Osteoblast (primary cell): ENCODE results near the gene RAB11A. TPM values are rescaled to one million over a fixed set of nuclear protein-coding genes. Genes with fewer than 3 reads are reported as not detected.

Source experiments
- DNase-seq: peaks from one replicate; pipeline ENCODE4 v3.0.0; 2011; ENCODE audit warnings: low spot score, mixed read lengths; ENCODE audit not compliant: insufficient read length; ENCODE audit errors: missing footprints
- H2AFZ ChIP-seq: 2 replicates; pipeline ENCODE4 v1.6.0; 2011; ENCODE audit warnings: mild to moderate bottlenecking, low read length
- H3K27ac ChIP-seq: 2 replicates; pipeline ENCODE4 v1.5.1; 2011; ENCODE audit warnings: mild to moderate bottlenecking, low read depth, low read length, moderate library complexity
- H3K27me3 ChIP-seq: 2 replicates; pipeline ENCODE4 v1.6.0; 2012; ENCODE audit warnings: mild to moderate bottlenecking, control low read depth, inconsistent platforms, low read length, moderate library complexity; ENCODE audit not compliant: insufficient read depth
- H3K36me3 ChIP-seq: 2 replicates; pipeline ENCODE4 v1.5.1; 2011; ENCODE audit warnings: mild to moderate bottlenecking, low read length, control low read depth, moderate library complexity; ENCODE audit not compliant: insufficient read depth
- H3K4me1 ChIP-seq: 2 replicates; pipeline ENCODE4 v1.5.1; 2011; ENCODE audit warnings: mild to moderate bottlenecking, low read length, control low read depth, moderate library complexity; ENCODE audit not compliant: insufficient read depth
- H3K4me2 ChIP-seq: 2 replicates; pipeline ENCODE4 v1.6.0; 2011; ENCODE audit warnings: mild to moderate bottlenecking, low read length; ENCODE audit not compliant: insufficient read depth
- H3K4me3 ChIP-seq: fragments of 200-600 bp; sonication (generic); 3 replicates; pipeline ENCODE4 v1.5.1; 2012; ENCODE audit warnings: mild to moderate bottlenecking, low read length, inconsistent platforms; ENCODE audit not compliant: insufficient read depth
- H3K79me2 ChIP-seq: 2 replicates; pipeline ENCODE4 v1.6.0; 2012; ENCODE audit warnings: mild to moderate bottlenecking, low read length, control low read depth, inconsistent platforms; ENCODE audit not compliant: insufficient read depth
- H3K9me3 ChIP-seq: 2 replicates; pipeline ENCODE4 v1.5.1; 2011; ENCODE audit warnings: low read depth, low read length, control low read depth
- H4K20me1 ChIP-seq: 2 replicates; pipeline ENCODE4 v1.6.0; 2012; ENCODE audit warnings: mild to moderate bottlenecking, low read length, control low read depth; ENCODE audit not compliant: insufficient read depth
- total RNA-seq: library from RNA; depleted of rRNA; stranded (reverse); fragments of >200 nt; gene quantifications from 2 replicates; pipeline ENCODE4 v1.2.3, GENCODE V29; 2012
- TF ChIP-seq, protein P1 (sequence below): IDR thresholded peaks from 2 replicates; pipeline ENCODE4 v1.5.1; 2011; ENCODE audit warnings: mild to moderate bottlenecking, low read depth, low read length, moderate library complexity; ENCODE audit errors: extremely low read depth

RAB11A gene
- total RNA-seq, 1 donor, result 68.0 TPM

DNA sequence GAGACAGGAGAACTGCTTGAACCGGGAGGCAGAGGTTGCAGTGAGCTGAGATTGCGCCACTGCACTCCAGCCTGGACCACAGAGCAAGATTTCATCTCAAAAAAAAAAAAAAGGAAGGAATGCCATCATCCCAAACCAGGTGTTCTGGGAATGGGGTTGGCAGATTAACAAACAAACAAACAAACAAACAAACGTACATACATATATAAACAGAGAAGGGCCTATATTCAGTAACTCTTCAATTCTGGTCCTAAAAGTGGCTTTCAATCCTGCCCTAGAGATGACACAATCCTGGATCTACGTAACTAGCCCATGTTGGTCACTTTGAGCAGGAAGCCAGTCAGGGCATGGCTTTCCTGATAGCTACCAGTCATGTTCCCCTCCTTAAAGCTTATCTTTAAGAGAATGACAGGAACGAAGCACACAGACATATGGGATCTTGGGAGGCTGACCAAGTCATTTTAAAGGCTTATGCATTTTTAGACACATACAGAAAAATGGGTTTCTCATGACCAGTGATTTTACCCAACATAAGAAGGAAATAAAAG, 29.9 kb upstream of the RAB11A start:
- Histone ChIP-seq H3K27ac (no peak overlapping the region), H3K4me1 (peaks cover 12% of the 10 kb centered on the region), H3K79me2 (no peaks in the 10 kb centered on the region), H2AFZ (no peak overlapping the region), H3K4me3 (no peak overlapping the region), H3K27me3 (no peaks in the 10 kb centered on the region), H4K20me1 (no peaks in the 10 kb centered on the region), H3K36me3 (no peaks in the 10 kb centered on the region), H3K4me2 (no peak overlapping the region), H3K9me3 (no peaks in the 10 kb centered on the region)
- TF ChIP-seq, protein P1, sequence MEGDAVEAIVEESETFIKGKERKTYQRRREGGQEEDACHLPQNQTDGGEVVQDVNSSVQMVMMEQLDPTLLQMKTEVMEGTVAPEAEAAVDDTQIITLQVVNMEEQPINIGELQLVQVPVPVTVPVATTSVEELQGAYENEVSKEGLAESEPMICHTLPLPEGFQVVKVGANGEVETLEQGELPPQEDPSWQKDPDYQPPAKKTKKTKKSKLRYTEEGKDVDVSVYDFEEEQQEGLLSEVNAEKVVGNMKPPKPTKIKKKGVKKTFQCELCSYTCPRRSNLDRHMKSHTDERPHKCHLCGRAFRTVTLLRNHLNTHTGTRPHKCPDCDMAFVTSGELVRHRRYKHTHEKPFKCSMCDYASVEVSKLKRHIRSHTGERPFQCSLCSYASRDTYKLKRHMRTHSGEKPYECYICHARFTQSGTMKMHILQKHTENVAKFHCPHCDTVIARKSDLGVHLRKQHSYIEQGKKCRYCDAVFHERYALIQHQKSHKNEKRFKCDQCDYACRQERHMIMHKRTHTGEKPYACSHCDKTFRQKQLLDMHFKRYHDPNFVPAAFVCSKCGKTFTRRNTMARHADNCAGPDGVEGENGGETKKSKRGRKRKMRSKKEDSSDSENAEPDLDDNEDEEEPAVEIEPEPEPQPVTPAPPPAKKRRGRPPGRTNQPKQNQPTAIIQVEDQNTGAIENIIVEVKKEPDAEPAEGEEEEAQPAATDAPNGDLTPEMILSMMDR, result no peak
- no peak for DNase-seq

DNA sequence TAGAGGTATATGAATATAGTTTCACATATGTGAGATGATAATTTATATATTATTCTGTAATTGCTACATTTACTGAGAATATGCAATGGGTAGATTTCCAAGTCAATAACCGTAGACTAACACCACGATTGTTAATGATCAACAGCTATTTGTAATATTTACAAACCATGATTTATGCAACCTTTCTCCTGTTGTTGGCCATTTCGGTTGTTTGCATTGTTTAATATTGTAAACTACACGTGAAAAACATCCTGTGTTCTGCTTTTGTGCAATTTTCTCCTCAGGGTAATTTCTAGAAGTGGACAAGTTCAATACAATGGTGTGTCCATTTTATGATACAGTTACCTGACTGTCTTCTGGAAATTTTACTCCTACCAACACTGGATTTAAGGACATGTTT, 29.3 kb upstream of the RAB11A start:
- H3K4me1 ChIP-seq, result peaks cover 12% of the 10 kb centered on the region
- no peaks in the 10 kb centered on the region for H3K27me3 ChIP-seq
- H3K9me3 ChIP-seq, result no peaks in the 10 kb centered on the region
- H3K36me3 ChIP-seq, result no peaks in the 10 kb centered on the region
- no peak overlapping the region for H3K4me3 ChIP-seq
- no peak overlapping the region for H3K4me2 ChIP-seq
- no peak for DNase-seq
- TF ChIP-seq, protein P1, result no peak
- no peaks in the 10 kb centered on the region for H4K20me1 ChIP-seq
- H3K27ac ChIP-seq, result no peak overlapping the region
- no peak overlapping the region for H2AFZ ChIP-seq
- H3K79me2 ChIP-seq, result no peaks in the 10 kb centered on the region

DNA sequence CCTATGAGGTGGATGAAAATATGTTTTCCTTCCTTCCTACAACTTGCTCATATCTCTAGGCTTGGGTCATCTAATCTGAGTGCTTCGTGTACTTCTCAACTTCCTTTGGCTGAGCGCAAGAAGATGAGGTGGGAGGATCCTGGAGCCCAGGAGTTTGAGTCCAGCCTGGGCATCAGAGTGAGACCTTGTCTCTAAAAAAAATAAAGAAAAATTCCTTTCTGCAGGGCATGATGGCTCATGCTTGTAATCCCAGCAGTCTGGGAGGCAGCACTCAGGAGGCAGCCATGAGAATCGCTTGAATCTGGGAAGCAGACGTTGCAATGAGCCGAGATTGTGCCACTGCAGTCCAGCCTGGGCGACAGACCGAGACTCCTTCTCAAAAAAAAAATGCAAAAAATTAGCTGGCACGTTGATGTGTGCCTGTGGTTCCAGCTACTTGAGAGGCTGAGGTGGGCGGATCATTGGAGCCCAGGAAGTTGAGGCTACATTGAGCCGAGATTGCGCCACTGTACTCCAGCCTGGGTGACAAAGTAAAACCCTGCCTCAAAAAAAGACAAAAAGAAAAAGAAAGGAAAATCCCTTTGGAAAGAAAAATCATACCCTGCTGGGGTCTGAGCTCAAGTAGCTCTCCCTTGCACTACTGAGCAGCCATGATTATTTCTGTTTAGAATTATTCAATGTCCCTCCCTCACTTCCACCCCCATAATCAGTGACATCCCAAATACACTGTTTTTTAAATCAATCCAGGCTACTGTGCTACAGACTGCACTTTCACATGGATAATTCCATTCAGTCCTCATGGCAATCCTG, 28.0 kb upstream of the RAB11A start:
- no peaks in the 10 kb centered on the region for H3K79me2 ChIP-seq
- H3K4me1 ChIP-seq, result peaks cover 12% of the 10 kb centered on the region
- no peaks in the 10 kb centered on the region for H4K20me1 ChIP-seq
- DNase-seq, result no peak
- TF ChIP-seq, protein P1, result no peak
- no peaks in the 10 kb centered on the region for H3K9me3 ChIP-seq
- H2AFZ ChIP-seq, result peak overlapping the region; percentile 82
- peak overlapping the region; percentile 61 for H3K4me3 ChIP-seq
- H3K27ac ChIP-seq, result peak overlapping the region; percentile 45
- no peaks in the 10 kb centered on the region for H3K36me3 ChIP-seq
- peak overlapping the region; percentile 75 for H3K4me2 ChIP-seq
- H3K27me3 ChIP-seq, result no peaks in the 10 kb centered on the region

DNA sequence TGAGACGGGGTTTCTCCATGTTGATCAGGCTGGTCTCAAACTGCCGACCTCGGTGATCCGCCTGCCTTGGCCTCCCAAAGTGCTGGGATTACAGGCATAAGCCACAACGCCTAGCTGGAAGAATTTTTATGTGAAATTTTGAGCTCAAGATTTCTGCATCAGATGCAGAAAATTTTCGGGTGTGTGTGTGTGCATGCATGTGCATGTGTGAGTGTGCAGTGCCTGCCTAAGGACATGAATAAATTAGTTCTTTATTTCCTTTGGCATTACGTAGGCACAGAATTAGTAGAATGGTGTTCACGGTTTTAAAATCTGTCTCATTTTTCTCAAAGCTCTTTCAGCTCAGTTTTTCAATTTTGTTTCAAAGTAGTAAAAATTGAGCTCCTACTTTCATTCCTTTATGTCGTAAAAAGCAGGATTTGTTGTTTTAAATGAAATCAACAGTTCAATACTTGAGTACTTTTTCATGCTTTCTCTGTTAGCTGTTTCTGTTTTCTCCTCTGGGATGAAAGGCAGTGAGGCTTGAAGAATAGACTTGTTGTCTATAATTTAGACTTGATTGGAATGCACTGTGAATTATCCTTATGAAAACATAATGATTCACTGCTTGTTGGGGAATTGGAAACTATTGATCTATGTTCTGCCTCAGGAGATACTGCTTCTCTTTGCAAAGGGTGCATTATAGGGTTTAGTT, 23.3 kb upstream of the RAB11A start:
- no peak for DNase-seq
- peak overlapping the region; percentile 1 for H3K4me2 ChIP-seq
- H3K4me1 ChIP-seq, result peaks cover 9% of the 10 kb centered on the region
- peak overlapping the region; percentile 15 for H2AFZ ChIP-seq
- TF ChIP-seq, protein P1, result no peak
- H3K4me3 ChIP-seq, result no peak overlapping the region
- H3K79me2 ChIP-seq, result no peaks in the 10 kb centered on the region
- H3K27ac ChIP-seq, result no peak overlapping the region
- H3K9me3 ChIP-seq, result no peaks in the 10 kb centered on the region
- no peaks in the 10 kb centered on the region for H3K36me3 ChIP-seq
- H3K27me3 ChIP-seq, result no peaks in the 10 kb centered on the region
- H4K20me1 ChIP-seq, result no peaks in the 10 kb centered on the region
